ENCODE data around the gene INTS11. TPM values are rescaled to one million over a fixed set of nuclear protein-coding genes. Genes with fewer than 3 reads are reported as not detected.

INTS11 gene
- total and polyA plus RNA-seq, 2 experiments from 2014 or later, result 102 to 161 TPM

GRCh38 chr1:1346501-1346890 is 22.0 kb upstream of the INTS11 start (continued):
- TF ChIP-seq, protein P1, sequence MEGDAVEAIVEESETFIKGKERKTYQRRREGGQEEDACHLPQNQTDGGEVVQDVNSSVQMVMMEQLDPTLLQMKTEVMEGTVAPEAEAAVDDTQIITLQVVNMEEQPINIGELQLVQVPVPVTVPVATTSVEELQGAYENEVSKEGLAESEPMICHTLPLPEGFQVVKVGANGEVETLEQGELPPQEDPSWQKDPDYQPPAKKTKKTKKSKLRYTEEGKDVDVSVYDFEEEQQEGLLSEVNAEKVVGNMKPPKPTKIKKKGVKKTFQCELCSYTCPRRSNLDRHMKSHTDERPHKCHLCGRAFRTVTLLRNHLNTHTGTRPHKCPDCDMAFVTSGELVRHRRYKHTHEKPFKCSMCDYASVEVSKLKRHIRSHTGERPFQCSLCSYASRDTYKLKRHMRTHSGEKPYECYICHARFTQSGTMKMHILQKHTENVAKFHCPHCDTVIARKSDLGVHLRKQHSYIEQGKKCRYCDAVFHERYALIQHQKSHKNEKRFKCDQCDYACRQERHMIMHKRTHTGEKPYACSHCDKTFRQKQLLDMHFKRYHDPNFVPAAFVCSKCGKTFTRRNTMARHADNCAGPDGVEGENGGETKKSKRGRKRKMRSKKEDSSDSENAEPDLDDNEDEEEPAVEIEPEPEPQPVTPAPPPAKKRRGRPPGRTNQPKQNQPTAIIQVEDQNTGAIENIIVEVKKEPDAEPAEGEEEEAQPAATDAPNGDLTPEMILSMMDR (conservative IDR thresholded peaks at IDR 0.05; ENCODE audit: low read depth in 2 of 2), result no peak
- TF ChIP-seq STAT1 (IDR thresholded peaks at IDR 0.05; ENCODE audit: unreplicated experiment), result no peak
- no peak for TF ChIP-seq EZH2 (IDR thresholded peaks at IDR 0.05; ENCODE audit: low read depth, unreplicated experiment)
- TF ChIP-seq NANOG (IDR thresholded peaks at IDR 0.05; ENCODE audit: borderline replicate concordance), result no peak

DNA sequence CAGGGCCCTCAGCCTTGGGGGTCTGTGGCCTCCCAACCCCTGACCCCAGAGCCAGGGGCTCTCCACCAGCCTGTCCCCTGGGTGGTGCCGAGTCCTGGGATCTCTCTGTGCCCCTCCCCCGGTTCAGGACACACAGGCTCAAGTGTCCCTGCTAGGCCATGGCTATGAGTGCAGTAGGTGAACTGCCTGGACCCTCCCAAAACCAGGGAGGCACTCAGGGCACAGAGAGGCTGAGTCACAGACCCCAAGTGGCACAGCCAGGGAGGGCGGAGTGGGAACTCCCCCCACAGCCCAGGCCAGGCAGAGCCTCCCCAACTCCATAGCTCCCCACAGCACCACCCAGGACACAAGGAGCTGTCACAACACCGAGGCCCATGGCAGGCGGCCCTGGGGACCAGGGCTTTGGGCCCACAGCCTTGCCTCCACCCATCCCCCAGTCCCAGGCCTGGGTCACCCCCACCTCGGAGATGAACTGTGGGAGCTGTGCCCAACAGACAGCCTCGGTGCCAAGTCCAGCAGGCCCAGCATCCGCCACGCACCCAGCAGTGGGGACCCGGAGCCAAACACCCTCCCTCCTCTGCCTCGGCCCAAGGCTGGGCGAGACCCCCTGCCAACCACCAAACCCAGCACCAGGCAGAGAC is 21.5 kb upstream of the INTS11 start:
- peaks cover 6% of the 10 kb centered on the region for H3K36me3 Mint-ChIP-seq (ENCODE audit: low read depth)
- DNase-seq (ENCODE audit: low spot score), result no peak
- H3K4me3 ChIP-seq, result no peak overlapping the region
- peaks cover 13% of the 10 kb centered on the region for H3K4me1 Mint-ChIP-seq
- H3K4me1 ChIP-seq (ENCODE audit: insufficient read depth), result peaks cover 7% of the 10 kb centered on the region; the same call in 1 of the 2 replicates
- no peak for ATAC-seq
- H3F3A ChIP-seq (replicated peaks; ENCODE audit: low read depth), result peaks cover 9% of the 10 kb centered on the region
- no peak overlapping the region for H3K4me2 ChIP-seq
- no peak overlapping the region for H3K27ac ChIP-seq (ENCODE audit: low read depth)
- H3K36me3 ChIP-seq (ENCODE audit: insufficient read depth), result no peaks in the 10 kb centered on the region
- H4K20me1 ChIP-seq (replicated peaks; ENCODE audit: insufficient read depth), result peaks cover 3% of the 10 kb centered on the region
- H3K9me2 ChIP-seq (ENCODE audit: insufficient read depth), result no peaks in the 10 kb centered on the region
- peaks cover 14% of the 10 kb centered on the region for H3K79me2 ChIP-seq (replicated peaks; ENCODE audit: insufficient read depth)
- H2AFZ ChIP-seq, result no peak overlapping the region
- no peak overlapping the region for H3K27ac Mint-ChIP-seq
- peaks cover 6% of the 10 kb centered on the region for H3K27me3 Mint-ChIP-seq (ENCODE audit: insufficient read depth, low read depth, poor library complexity)
- H3K9me3 Mint-ChIP-seq, result no peaks in the 10 kb centered on the region; the same call in 2 of the 3 replicates
- no peaks in the 10 kb centered on the region for H3K27me3 ChIP-seq (ENCODE audit: insufficient read depth)
- H3K4me3 Mint-ChIP-seq, result no peak overlapping the region
- TF ChIP-seq ZNF114 (CRISPR knock-in tag; IDR thresholded peaks at IDR 0.05) (no peak), POLR2AphosphoS5 (IDR thresholded peaks at IDR 0.05; ENCODE audit: low read depth) (no peak), ZNF462 (CRISPR knock-in tag; IDR thresholded peaks at IDR 0.05) (no peak), ZNF331 (CRISPR knock-in tag; IDR thresholded peaks at IDR 0.05; ENCODE audit: low read depth) (no peak), STAT1 (IDR thresholded peaks at IDR 0.05; ENCODE audit: unreplicated experiment) (no peak), EZH2phosphoT487 (IDR thresholded peaks at IDR 0.05; ENCODE audit: unreplicated experiment) (no peak), NANOG (IDR thresholded peaks at IDR 0.05; ENCODE audit: borderline replicate concordance) (no peak), CREB1 (CRISPR knock-in tag; IDR thresholded peaks at IDR 0.05; ENCODE audit: low read depth) (no peak)
- TF ChIP-seq, protein P1 (conservative IDR thresholded peaks at IDR 0.05; ENCODE audit: low read depth in 2 of 2), result no peak

Measured in GM23338 (cell line).